Thyroid gland (tissue), 4 donors: ENCODE data around the gene GARIN5A.

Source experiments
- CTCF ChIP-seq, 6 experiments: fragments of 200-600 bp in 3 of 6; fragments of 450-650 bp in 3 of 6; sonication (generic) in 3 of 6; IDR thresholded peaks; one replicate each; pipeline ENCODE4 v1.5.1; 2016 to 2019; ENCODE audit warnings: antibody characterized with exemption in 6 of 6, mild to moderate bottlenecking in 2 of 6, inconsistent platforms in 1 of 6, moderate library complexity in 1 of 6
- POLR2A ChIP-seq, 2 donors: fragments of 450-650 bp; IDR thresholded peaks; one replicate each; pipeline ENCODE4 v1.6.1; 2017; ENCODE audit warnings: antibody characterized with exemption in 2 of 2, mild to moderate bottlenecking in 2 of 2, moderate library complexity in 1 of 2

- TF ChIP-seq CTCF (IDR thresholded peaks at IDR 0.05) (no peak), POLR2A (IDR thresholded peaks at IDR 0.05) (no peak)
Measured at GRCh38 chr19:50458396-50459066, 18.1 kb downstream of the GARIN5A start.
